ENCODE measurements around the gene ICAM1. TPM values are rescaled to one million over a fixed set of nuclear protein-coding genes. Genes with fewer than 3 reads are reported as not detected.
A peak's percentile ranks its signal among the peaks of the same experiment; 100 is the strongest.

The ICAM1 gene
- total and polyA plus RNA-seq, 11 donors: 6.0 to 87.6 (median 9.7) TPM

- 94 to 97% (median 95%) methylated on average over 5 of the region's 5 CpGs for WGBS, 4 donors
- Histone ChIP-seq H3K4me1 (peaks cover 0 to 16% (median 0%) of the 10 kb centered on the region in 12 donors), H3K4me3 (no peak overlapping the region), H3K27ac (no peak overlapping the region), H3K27me3 (peaks cover 0 to 4% (median 0%) of the 10 kb centered on the region in 9 donors), H3K9me3 (no peaks in the 10 kb centered on the region), H3K36me3 (peaks cover 0 to 8% (median 4%) of the 10 kb centered on the region in 9 donors)
- DNase-seq (no peak), ATAC-seq (no peak)
- TF ChIP-seq POLR2A (IDR thresholded peaks at IDR 0.05): no peak
- TF ChIP-seq, protein P1, sequence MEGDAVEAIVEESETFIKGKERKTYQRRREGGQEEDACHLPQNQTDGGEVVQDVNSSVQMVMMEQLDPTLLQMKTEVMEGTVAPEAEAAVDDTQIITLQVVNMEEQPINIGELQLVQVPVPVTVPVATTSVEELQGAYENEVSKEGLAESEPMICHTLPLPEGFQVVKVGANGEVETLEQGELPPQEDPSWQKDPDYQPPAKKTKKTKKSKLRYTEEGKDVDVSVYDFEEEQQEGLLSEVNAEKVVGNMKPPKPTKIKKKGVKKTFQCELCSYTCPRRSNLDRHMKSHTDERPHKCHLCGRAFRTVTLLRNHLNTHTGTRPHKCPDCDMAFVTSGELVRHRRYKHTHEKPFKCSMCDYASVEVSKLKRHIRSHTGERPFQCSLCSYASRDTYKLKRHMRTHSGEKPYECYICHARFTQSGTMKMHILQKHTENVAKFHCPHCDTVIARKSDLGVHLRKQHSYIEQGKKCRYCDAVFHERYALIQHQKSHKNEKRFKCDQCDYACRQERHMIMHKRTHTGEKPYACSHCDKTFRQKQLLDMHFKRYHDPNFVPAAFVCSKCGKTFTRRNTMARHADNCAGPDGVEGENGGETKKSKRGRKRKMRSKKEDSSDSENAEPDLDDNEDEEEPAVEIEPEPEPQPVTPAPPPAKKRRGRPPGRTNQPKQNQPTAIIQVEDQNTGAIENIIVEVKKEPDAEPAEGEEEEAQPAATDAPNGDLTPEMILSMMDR (IDR thresholded peaks at IDR 0.05): no peak
- intact Hi-C loops (cut with DNase I): no loop called here
Measured at GRCh38 chr19:10306327-10306726, 35.4 kb downstream of the ICAM1 start.

GRCh38 chr19:10309423-10309822 is 38.5 kb downstream of the ICAM1 start, which contains the start of gene ZGLP1:
ZGLP1 (minus strand) TSS chr19:10309815.
- peaks cover 0 to 12% (median 4%) of the 10 kb centered on the region in 9 donors for H3K36me3 ChIP-seq
- H3K27ac ChIP-seq: no peak within 1 kb of the TSS
- intact Hi-C loops (cut with DNase I): no loop called here
- no peaks in the 10 kb centered on the region for H3K9me3 ChIP-seq
- no peak within 1 kb of the TSS for H3K4me3 ChIP-seq
- H3K4me1 ChIP-seq: peaks cover 0 to 15% (median 0%) of the 10 kb centered on the region in 12 donors
- DNase-seq: no peak
- TF ChIP-seq POLR2A (IDR thresholded peaks at IDR 0.05): no peak
- H3K27me3 ChIP-seq: no peaks in the 10 kb centered on the region
- 92 to 97% (median 94%) methylated on average over 20 to 24 of the region's 24 CpGs for WGBS, 4 donors
- ATAC-seq: peak in 1 of 4 donors; percentile 7

DNA sequence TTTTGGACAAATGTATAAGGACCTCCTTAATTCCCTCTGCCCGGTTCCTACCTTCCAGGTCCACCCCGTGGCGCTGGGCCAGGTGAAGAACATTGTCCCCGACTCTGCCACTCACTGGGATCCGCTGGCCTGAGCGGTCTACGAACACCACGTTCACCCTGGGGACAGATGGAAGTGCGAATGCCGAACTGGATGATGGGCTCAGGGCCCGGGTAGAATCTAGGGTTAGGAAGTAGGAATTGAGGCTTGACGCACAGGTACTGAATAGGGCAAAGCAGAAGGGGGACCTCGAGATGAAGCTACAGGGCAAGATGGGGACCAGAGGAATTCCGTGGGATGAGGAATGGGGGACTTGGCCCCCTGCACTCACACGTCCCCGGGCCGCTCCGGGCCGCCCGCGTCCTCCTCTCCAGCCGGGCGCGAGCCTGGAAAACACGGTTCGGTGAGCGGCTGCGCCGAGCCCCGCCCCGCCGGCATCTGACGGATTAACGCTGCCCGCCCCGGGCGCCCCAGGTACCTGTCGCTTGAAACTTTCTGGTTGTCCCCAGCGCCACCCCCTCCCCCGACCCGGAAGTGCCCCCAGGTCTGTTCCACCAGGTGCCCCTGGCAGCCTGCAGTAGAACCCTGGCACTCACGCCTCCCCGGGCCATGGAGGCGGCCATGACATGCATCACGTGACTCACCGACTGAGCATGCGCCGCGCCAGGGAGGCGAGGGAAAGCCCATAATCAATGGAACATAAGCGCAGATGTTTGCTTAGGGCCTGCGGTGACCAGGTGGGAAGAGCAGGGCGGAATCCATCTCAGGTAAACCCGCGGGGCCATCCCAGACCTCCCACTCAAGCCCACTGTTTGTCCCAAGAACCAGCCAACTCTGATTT is 44.7 kb downstream of the ICAM1 start, which contains the start of gene FDX2:
FDX2 (minus strand) TSS at position 681 of the 880 bp plus-strand sequence; CDS start at position 662, 19 bp downstream.
- TF ChIP-seq, protein P1 (IDR thresholded peaks at IDR 0.05): no peak
- TF ChIP-seq POLR2A (IDR thresholded peaks at IDR 0.05): peak in 1 of 2 donors; percentile 18
- H3K9me3 ChIP-seq: no peaks in the 10 kb centered on the region
- intact Hi-C loops (cut with DNase I): loop anchor here in 2 of 10 donors (2.0 to 5.0 kb wide), 2 partner anchors 17 to 47 kb away; partner anchors contain the start of gene RAVER1 (in 1 of the 2)
- H3K4me3 ChIP-seq: peak within 1 kb of the TSS; percentile 52 to 95 (median 80)
- 1 to 2% (median 1%) methylated on average over 42 to 55 of the region's 55 CpGs for WGBS, 4 donors
- H3K27ac ChIP-seq: peak within 1 kb of the TSS in 11 of 12 donors; percentile 12 to 77 (median 46)
- peak; percentile 82 to 95 (median 92) for ATAC-seq
- peaks cover 0 to 50% (median 38%) of the 10 kb centered on the region in 9 donors for H3K36me3 ChIP-seq
- DNase-seq: peak; percentile 84 to 94 (median 90)
- H3K27me3 ChIP-seq: no peaks in the 10 kb centered on the region
- peaks cover 0 to 20% (median 13%) of the 10 kb centered on the region in 12 donors for H3K4me1 ChIP-seq

- no peak for TF ChIP-seq POLR2A (IDR thresholded peaks at IDR 0.05)
- TF ChIP-seq, protein P1 (IDR thresholded peaks at IDR 0.05): no peak
- peaks cover 0 to 55% (median 47%) of the 10 kb centered on the region in 9 donors for H3K36me3 ChIP-seq
- WGBS, 4 donors: 57 to 63% (median 60%) methylated on average over 14 to 19 of the region's 19 CpGs
- peaks cover 0 to 20% (median 13%) of the 10 kb centered on the region in 12 donors for H3K4me1 ChIP-seq
- intact Hi-C loops (cut with DNase I): loop anchor here in 2 of 10 donors (2.0 to 5.0 kb wide), 2 partner anchors 16 to 46 kb away; partner anchors contain the start of gene RAVER1 (in 1 of the 2)
- ATAC-seq: peak in 2 of 4 donors; percentile 17 to 29
- no peaks in the 10 kb centered on the region for H3K27me3 ChIP-seq
- no peak for DNase-seq
- H3K4me3 ChIP-seq: peak overlapping the region in 10 of 12 donors; percentile 62 to 95 (median 82)
- H3K9me3 ChIP-seq: no peaks in the 10 kb centered on the region
- peak overlapping the region in 6 of 12 donors; percentile 12 to 77 (median 64) for H3K27ac ChIP-seq
Measured at GRCh38 chr19:10316229-10317044, 45.5 kb downstream of the ICAM1 start.

Data from heart left ventricle (tissue), 16 donors.